HG02885 (cell line): ENCODE results near the gene RPGRIP1.
"Not testable (repeated sequence)": the region's sequence is repeated elsewhere in the genome, so short reads cannot be mapped to it uniquely, and the experiment has no call there.

Experiments
- ATAC-seq: cut with Tn5 transposase; IDR thresholded peaks from one replicate; pipeline ENCODE4 v1.9.1; 2021; ENCODE audit warnings: mild to moderate bottlenecking; ENCODE audit not compliant: unreplicated experiment, poor library complexity

Gene RPGRIP1

DNA sequence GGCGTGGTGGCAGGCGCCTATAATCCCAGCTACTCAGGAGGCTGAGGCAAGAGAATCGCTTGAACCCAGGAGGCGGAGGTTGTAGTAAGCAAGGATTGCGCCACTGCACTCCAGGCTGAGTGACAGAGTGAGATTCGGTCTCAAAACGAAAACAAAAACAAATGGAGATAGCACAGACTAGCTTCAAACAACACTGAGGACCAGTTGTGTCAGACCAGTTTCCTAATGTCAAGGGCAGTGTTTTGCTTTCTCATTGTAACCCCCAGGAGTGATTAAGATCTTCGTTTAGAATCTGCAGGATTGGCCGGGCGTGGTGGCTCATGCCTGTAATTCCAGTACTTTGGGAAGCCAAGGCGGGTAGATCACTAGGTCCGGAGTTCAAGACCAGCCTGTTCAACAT is 18.5 kb downstream of the RPGRIP1 start:
- no peak for ATAC-seq

DNA sequence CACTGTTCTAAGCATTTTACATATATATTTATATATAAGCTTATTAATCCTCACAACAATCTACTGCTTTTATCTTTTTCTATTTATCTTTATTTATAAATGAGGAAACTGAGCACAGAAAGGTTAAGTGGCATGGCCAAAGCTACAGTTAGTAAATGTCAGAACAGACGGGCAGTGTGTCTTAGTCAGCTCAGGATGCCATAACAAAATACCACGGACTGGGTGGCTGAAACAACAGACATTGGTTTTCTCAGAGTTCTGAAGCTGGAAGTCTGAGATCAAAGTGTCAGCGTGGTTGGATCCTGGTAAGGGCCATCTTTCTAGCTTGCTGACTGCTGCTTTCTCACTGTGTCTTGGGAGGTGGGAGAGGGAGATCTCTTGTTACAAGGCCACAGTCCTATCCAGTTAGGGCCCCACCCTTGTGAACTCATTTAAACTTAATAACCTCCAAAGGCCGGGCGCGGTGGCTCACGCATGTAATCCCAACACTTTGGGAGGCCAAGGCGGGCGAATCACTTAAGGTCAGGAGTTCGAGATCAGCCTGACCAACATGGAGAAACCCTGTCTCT is 19.8 kb downstream of the RPGRIP1 start:
- ATAC-seq = no peak

DNA sequence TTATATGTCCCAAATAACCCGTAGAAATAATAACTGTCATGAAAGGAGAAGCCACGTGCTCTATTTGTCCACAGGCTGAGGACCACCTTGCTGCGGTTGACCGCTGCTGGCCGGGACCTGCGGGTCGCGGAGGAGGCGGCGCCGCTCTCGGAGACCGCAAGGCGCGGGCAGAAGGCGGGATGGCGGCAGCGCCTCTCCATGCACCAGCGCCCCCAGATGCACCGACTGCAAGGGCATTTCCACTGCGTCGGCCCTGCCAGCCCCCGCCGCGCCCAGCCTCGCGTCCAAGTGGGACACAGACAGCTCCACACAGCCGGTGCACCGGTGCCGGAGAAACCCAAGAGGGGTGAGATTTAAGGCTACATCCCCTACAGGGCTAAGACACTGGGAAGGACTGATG is 21.0 kb downstream of the RPGRIP1 start:
- peak; percentile 51 for ATAC-seq

DNA sequence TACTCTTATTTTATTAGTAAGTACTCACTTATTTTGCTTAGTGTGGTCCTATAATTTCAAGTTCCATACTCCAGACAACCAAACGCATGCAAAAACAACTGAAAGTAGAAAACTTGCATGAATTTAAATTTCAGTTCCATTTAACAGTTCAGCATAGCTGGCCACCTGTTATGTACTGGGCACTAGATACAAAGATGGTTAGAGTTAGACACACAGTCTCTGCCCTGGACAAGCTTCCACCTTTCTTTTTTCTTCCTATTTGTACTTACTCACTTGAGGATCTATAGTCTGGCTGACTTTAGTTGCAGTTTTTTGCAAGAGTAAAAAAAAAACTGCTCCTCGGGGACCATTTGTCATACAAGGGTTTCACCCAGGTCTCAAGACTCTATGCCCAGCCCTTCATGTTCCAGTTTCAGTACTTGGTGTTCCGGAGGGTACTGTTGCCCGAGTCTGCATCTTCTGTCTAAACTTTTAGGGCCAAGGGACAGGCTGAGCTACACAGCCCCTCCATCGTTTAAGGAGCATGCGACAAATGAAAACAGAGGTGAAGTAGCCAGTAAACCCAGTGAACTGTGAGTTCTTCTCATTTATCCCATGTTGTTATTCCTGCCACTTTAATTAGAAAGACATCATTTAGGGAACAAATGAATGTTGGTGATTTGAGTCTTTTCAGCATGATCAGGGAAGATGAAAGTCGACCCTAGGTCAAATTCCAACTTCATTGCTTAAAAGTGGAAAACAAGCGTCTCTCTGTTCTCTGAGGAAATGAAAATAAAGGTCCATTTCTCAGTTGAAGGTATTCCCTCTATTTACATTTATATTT is 22.3 kb downstream of the RPGRIP1 start:
- no peak for ATAC-seq

DNA sequence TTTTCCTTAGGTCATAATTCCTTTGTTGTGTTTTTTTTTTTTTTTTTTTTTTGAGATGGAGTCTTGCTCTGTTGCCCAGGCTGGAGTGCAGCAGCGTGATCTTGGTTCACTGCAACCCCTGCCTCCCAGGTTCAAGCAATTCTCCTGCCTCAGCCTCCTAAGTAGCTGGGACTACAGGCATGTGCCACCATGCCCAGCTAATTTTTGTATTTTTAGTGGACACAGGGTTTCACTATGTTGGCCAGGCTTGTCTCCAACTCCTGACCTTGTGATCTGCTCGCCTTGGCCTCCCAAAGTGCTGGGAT is 22.9 kb downstream of the RPGRIP1 start:
- not testable (repeated sequence) for ATAC-seq

DNA sequence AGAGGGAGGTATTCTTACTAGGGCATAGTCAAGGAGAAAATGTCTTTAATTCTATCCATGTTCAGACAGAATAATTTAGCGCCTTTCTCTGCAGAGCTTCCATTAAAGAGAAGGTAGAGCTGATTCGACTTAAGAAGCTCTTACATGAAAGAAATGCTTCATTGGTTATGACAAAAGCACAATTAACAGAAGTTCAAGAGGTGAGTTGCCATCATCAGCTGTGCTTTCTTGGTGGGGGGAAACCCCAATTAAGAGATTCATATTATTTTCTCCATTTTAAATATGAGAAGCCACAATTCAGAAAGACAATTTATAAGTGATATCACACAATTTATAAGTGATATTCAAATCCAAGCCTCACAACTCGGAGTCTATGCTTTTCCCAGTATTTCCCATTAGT is 27.8 kb downstream of the RPGRIP1 start:
- ATAC-seq = no peak

DNA sequence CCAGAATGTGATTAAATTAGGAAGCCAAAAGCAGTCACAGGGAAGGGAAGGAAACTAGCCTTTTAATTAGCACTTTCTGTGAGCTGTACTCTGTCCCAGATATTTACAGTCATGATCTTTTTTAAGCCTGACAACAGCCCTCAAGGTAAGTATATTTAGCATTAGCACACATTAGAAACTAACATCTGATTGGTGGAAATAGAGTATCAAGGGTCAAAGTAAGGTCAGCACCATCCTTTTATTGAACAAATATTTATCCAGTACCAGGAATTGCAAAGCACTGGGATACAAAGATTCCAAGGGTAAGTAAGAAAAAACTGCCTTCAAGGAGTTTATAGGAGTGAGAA is 28.2 kb downstream of the RPGRIP1 start:
- ATAC-seq = peak; percentile 26

DNA sequence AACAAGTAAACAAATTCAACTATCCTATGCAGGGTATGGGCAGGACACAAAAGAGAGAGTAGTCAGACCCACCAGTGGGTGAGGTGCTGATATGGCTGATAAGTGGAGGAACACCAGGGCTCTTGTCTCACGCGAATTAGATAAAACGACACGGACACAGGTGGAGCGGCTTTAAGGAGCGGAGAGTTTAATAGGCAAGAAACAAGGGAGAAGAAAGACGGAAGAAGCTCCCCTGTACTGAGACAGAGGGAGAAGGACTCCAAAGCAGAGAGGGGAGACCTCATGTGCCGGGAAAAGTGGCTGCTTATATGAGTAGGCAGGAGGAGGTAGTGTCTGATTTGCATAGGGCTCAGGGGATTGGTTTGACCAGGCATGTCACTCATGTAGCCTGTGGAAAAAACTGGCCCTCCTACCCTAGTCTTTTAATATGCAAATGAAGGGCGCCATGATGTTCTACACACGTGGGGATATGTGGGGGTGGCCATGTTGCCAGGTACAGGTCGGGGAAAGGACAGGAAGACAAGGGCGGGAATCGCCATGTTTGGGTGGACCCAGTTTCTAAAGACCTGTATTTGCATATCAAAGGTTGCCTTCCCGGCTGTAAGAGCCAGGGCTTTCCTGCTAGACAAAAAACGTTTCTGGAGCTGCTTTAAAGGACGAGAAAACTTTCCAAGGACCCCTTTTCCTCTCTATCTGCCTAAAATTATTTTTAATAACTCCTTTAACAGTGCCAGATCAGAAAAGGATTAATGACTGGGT is 28.8 kb downstream of the RPGRIP1 start:
- ATAC-seq = peak; percentile 81

DNA sequence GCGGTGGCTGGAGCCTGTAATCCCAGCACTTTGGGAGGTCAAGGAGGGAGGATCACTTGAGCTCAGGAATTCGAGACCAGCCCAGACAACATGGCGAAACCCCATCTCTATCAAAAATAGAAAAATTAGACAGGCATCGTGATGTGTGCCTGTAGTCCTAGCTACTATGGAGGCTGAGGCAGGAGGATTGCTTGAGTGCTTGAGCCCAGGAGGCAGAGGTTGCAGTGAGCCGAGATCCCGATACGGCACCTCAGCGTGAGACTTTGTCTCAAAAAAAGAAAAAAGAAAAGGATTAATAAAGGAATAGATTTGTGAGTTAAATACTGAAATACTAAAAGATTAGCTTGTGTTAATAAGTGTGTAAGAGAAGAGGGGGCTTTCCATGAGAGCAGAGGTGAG is 29.4 kb downstream of the RPGRIP1 start:
- ATAC-seq = no peak

DNA sequence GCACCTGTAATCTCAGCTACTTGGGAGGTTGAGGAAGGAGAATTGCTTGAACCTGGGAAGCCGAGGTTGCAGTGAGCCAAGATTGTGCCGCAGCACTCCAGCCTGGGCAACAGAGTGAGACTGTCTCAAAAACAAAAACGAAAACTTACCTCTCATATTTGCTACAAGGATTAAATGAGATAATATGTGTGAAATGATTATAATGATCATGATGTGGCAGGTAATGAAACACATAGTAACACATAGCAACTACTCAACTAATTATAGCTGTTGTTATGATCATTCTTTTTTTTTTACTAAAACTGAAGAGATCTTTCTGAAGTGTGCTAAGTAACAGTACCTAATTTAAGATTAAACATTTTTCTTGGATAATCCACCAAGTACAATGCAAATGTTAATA is 30.1 kb downstream of the RPGRIP1 start:
- ATAC-seq = no peak

DNA sequence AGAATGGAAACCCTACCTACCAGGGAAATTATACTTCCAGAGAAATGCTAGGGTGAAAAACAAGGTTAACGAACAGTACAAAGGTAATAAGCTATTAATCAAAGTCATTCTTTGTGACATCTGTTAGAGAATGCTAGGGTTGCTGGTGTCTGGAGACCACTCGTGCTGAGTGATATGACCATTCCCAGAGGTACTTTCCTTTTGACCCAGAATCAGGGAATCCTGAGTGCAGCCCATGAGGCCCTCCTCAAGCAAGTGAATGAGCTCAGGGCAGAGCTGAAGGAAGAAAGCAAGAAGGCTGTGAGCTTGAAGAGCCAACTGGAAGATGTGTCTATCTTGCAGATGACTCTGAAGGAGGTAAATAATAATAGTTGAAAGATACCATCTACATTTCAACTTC is 31.7 kb downstream of the RPGRIP1 start:
- no peak for ATAC-seq

DNA sequence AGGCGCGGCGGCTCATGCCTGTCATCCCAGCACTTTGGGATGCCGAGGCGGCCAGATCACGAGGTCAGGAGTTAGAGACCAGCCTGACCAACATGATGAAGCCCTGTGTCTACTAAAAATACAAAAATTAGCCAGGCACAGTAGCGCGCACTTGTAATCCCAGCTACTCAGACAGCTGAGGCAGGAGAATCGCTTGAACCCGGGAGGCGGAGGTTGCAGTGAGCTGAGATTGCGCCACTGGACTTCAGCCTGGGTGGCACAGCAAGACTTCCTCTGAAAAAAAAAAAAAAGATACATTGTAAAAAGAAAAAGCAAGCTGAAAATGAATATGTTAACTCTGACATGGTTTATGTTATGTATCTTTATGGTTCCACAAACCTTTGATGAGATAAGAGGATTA is 33.6 kb downstream of the RPGRIP1 start:
- no peak for ATAC-seq

DNA sequence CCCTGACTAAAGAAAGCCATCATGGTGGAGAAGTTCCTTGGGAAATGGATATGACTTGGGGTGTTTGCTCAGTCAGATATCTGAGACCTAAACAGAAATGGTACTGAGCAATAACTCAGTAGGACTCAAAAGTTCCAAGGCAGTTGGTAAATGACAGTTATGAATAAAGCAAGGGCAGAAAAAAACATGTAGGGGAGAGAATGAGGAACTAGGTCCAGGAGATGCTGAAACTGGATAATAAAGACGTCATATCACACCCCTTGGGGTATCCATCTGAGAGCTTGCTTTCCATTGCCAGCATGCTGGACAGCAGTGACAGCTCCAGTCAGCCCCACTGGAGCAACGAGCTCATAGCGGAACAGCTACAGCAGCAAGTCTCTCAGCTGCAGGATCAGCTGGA is 37.5 kb downstream of the RPGRIP1 start:
- ATAC-seq = peak; percentile 66

DNA sequence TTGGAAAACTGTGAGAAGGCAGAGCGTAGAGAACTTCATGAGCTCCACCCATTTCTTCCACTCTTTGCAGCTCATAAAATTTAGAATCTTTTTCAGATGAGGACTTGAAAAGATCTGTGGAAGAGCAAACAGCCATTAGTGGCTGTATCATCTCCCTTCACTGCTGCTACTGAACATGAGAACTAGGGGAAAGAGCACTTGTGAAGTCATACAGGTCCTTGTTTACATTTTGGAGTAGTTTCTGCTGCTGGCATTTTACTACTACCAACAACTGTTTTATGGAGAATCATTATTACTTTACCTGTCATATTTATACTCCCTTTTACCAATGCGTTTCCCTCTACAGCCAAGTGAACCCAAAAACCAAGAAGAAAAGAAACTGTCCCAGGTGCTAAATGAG is 41.0 kb downstream of the RPGRIP1 start:
- no peak for ATAC-seq

DNA sequence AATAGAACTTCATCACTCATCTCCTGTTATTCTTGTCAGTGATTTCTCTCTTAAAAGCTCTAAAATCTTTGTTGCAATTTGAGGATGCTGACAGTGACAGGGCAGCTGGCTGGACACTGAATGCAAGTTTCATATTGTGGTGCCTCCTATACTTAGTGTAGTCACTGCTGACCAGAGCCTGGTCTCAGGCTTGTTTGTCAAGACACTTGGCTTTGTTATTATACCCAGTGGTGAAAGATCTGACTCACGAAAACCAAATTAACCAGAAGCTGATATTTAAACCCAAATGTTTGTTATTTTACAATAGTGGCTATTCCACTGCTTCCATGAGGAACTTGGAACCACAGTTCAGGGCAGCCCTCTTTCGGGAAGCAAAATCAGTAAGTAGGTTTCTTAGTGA is 42.8 kb downstream of the RPGRIP1 start:
- no peak for ATAC-seq

DNA sequence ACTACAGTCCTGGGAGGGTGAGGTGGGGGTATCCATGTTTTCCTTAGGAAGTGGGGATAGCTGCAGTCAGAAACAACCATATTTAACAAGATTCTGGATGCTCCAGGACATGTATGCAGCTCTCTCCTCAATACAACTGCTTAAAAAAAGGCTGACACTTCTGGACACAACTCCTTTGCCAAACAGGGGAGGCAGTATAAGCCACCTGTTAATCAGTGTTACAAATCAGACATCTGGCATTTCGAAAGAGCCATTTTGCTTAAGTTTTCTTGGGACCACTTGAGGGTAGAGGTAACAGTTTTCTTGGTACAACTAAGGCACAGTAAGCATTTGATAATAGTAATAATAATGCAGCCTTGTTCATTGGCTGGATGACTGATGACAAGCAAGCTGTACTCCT is 47.1 kb downstream of the RPGRIP1 start:
- no peak for ATAC-seq
